ES-I3 (cell line): Measurements from ENCODE around the gene TOPAZ1.

Experiments used
- H3K36me3 ChIP-seq: 2 replicates; pipeline ENCODE4 v1.6.1; 2013; ENCODE audit warnings: mild to moderate bottlenecking, low read length, control low read depth, moderate library complexity; ENCODE audit not compliant: insufficient read depth
- H3K4me1 ChIP-seq: 2 replicates; pipeline ENCODE4 v1.6.1; 2013; ENCODE audit warnings: mild to moderate bottlenecking, control low read depth, low read length; ENCODE audit not compliant: insufficient read depth
- H3K9ac ChIP-seq: 2 replicates; pipeline ENCODE4 v1.6.1; 2013; ENCODE audit warnings: low read depth, mild to moderate bottlenecking, low read length, moderate library complexity
- H3K9me3 ChIP-seq: 2 replicates; pipeline ENCODE4 v1.6.1; 2013; ENCODE audit warnings: mild to moderate bottlenecking, low read length, moderate library complexity; ENCODE audit not compliant: control insufficient read depth, insufficient read depth

The TOPAZ1 gene

GRCh38 chr3:44234648-44235268 lies 6.9 kb upstream of the TOPAZ1 start:
- Histone ChIP-seq H3K4me1 (peaks cover 15% of the 10 kb centered on the region), H3K9me3 (no peaks in the 10 kb centered on the region), H3K9ac (no peak overlapping the region), H3K36me3 (no peaks in the 10 kb centered on the region)

GRCh38 chr3:44235604-44236484 lies 5.8 kb upstream of the TOPAZ1 start:
- H3K36me3 ChIP-seq = no peaks in the 10 kb centered on the region
- H3K4me1 ChIP-seq = peaks cover 15% of the 10 kb centered on the region
- peak overlapping the region; percentile 41; the same call in 1 of the 2 replicates for H3K9ac ChIP-seq
- H3K9me3 ChIP-seq = no peaks in the 10 kb centered on the region

- H3K9ac ChIP-seq = no peak overlapping the region
- H3K9me3 ChIP-seq = no peaks in the 10 kb centered on the region
- H3K36me3 ChIP-seq = no peaks in the 10 kb centered on the region
- peaks cover 15% of the 10 kb centered on the region for H3K4me1 ChIP-seq
Measured at GRCh38 chr3:44236485-44236908, 5.2 kb upstream of the TOPAZ1 start.

- Histone ChIP-seq H3K9me3 (no peaks in the 10 kb centered on the region), H3K9ac (no peak overlapping the region), H3K4me1 (peaks cover 15% of the 10 kb centered on the region), H3K36me3 (no peaks in the 10 kb centered on the region)
Measured at GRCh38 chr3:44237161-44237560, 4.5 kb upstream of the TOPAZ1 start.

GRCh38 chr3:44237665-44238064 lies 4.0 kb upstream of the TOPAZ1 start:
- peaks cover 15% of the 10 kb centered on the region for H3K4me1 ChIP-seq

GRCh38 chr3:44238889-44239288 lies 2.8 kb upstream of the TOPAZ1 start:
- no peaks in the 10 kb centered on the region for H3K9me3 ChIP-seq
- no peaks in the 10 kb centered on the region for H3K36me3 ChIP-seq
- no peak overlapping the region for H3K9ac ChIP-seq
- peaks cover 15% of the 10 kb centered on the region for H3K4me1 ChIP-seq

More at GRCh38 chr3:44237665-44238064, 4.0 kb upstream of the TOPAZ1 start:
- Histone ChIP-seq H3K9me3 (no peaks in the 10 kb centered on the region), H3K36me3 (no peaks in the 10 kb centered on the region), H3K9ac (no peak overlapping the region)

- Histone ChIP-seq H3K4me1 (peaks cover 15% of the 10 kb centered on the region), H3K36me3 (no peaks in the 10 kb centered on the region), H3K9ac (no peak overlapping the region), H3K9me3 (no peaks in the 10 kb centered on the region)
Measured at GRCh38 chr3:44240061-44240460, 1.6 kb upstream of the TOPAZ1 start.

- no peaks in the 10 kb centered on the region for H3K9me3 ChIP-seq
- no peaks in the 10 kb centered on the region for H3K36me3 ChIP-seq
- H3K9ac ChIP-seq = no peak overlapping the region
- peaks cover 2% of the 10 kb centered on the region; the same call in 1 of the 2 replicates for H3K4me1 ChIP-seq
Measured at GRCh38 chr3:44242721-44243120, 1.0 kb downstream of the TOPAZ1 start.

GRCh38 chr3:44248152-44248551 lies 6.5 kb downstream of the TOPAZ1 start:
- Histone ChIP-seq H3K9me3 (peaks cover 10% of the 10 kb centered on the region; the same call in 1 of the 2 replicates), H3K9ac (no peak overlapping the region), H3K36me3 (no peaks in the 10 kb centered on the region), H3K4me1 (no peaks in the 10 kb centered on the region; the same call in 1 of the 2 replicates)

- Histone ChIP-seq H3K9me3 (peaks cover 10% of the 10 kb centered on the region; the same call in 1 of the 2 replicates), H3K36me3 (no peaks in the 10 kb centered on the region), H3K9ac (no peak overlapping the region), H3K4me1 (no peaks in the 10 kb centered on the region; the same call in 1 of the 2 replicates)
Measured at GRCh38 chr3:44252332-44252959, 10.8 kb downstream of the TOPAZ1 start.

GRCh38 chr3:44259404-44259803 lies 17.7 kb downstream of the TOPAZ1 start:
- Histone ChIP-seq H3K9ac (no peak overlapping the region), H3K9me3 (no peaks in the 10 kb centered on the region), H3K36me3 (no peaks in the 10 kb centered on the region), H3K4me1 (no peaks in the 10 kb centered on the region)

GRCh38 chr3:44264146-44264545 lies 22.5 kb downstream of the TOPAZ1 start:
- H3K9me3 ChIP-seq = no peaks in the 10 kb centered on the region
- H3K4me1 ChIP-seq = no peaks in the 10 kb centered on the region
- H3K9ac ChIP-seq = no peak overlapping the region
- no peaks in the 10 kb centered on the region for H3K36me3 ChIP-seq

GRCh38 chr3:44265815-44266214 lies 24.1 kb downstream of the TOPAZ1 start:
- no peaks in the 10 kb centered on the region for H3K9me3 ChIP-seq
- H3K9ac ChIP-seq = no peak overlapping the region
- no peaks in the 10 kb centered on the region for H3K4me1 ChIP-seq
- H3K36me3 ChIP-seq = no peaks in the 10 kb centered on the region

- H3K9me3 ChIP-seq = no peaks in the 10 kb centered on the region
- no peaks in the 10 kb centered on the region for H3K36me3 ChIP-seq
- no peaks in the 10 kb centered on the region for H3K4me1 ChIP-seq
- H3K9ac ChIP-seq = no peak overlapping the region
Measured at GRCh38 chr3:44272191-44272590, 30.5 kb downstream of the TOPAZ1 start.
